ENCODE results near the gene MARCKS. TPM values are rescaled to one million over a fixed set of nuclear protein-coding genes. Genes with fewer than 3 reads are reported as not detected.

MARCKS gene
- total and polyA plus RNA-seq, 10 of the 15 experiments (the other 5 are each of a cell fraction or from before 2014, with no cell fraction given): 29.0 to 164 (median 74.5) TPM

DNA sequence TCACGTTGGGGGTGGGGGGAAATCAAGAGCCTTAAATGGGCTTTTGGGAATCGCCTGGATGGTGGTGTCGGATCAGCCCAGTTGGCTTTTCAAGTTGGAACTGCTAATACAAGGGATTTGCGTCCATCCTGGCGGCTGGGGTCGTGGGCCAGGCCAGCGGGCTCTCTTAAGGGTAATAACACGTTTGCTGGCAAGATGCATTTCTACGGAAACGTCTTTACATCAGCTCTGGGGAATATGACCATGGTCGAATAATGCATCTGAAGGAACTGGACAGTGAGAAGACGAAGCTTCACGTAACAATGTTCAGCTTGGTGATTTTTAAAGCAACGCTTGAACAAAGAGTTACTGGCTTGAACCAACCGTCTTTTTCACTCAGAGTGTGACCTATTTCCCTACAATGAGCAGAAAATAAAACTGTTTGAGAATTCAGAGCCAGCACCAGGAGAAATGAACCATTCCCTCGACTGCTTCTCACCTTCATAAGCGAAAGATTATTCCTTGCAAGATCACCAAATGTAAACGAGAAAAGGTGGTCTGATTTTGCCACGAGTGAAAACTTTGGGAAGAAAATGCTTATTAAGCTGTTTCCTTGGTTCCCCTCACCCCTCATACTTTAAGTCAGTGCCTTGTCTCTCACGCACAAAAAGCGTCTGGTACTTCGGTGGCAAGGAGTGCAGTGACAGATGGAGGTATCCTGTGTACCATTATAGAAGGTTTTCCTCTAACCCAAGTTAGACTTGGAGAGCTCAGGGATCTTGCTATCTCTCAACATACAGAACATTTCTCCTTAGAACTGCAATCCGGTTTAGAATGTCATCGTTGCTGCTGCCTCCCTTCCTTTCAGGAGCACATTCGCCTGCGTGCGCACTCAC lies 1.4 kb upstream of the MARCKS start:
- H3K4me3 ChIP-seq: peak overlapping the region; percentile 89
- ATAC-seq: no peak
- H3K36me3 ChIP-seq (ENCODE audit: control insufficient read depth in 2 of 2, insufficient read depth in 2 of 2, low read length in 1 of 2): no peaks in the 10 kb centered on the region; a peak in 1 of 4 replicates
- FAIRE-seq: no peak
- peak overlapping the region; percentile 90 for H2AFZ ChIP-seq (ENCODE audit: control insufficient read depth, low read depth, low read length)
- H3K4me1 ChIP-seq (ENCODE audit: control insufficient read depth, insufficient read depth, low read length): peaks cover 5% of the 10 kb centered on the region
- POLR2A ChIA-PET: interaction anchor here (0.6 to 2.3 kb wide), 20 partner anchors 9 to 549 kb away, joined by 3 to 24 read pairs (median 8); no protein-coding TSS in a partner anchor
- peaks cover 51% of the 10 kb centered on the region for H3K79me2 ChIP-seq (ENCODE audit: control insufficient read depth, insufficient read depth, low read length)
- SMC1A ChIA-PET (ENCODE audit: uncharacterized antibody, unreplicated experiment): interaction anchor here (0.7 to 3.6 kb wide), 26 partner anchors 9 to 549 kb away, joined by 3 to 41 read pairs (median 4); no protein-coding TSS in a partner anchor
- RAD21 ChIA-PET (ENCODE audit: unreplicated experiment): interaction anchor here (0.6 to 3.0 kb wide), 28 partner anchors 17 to 549 kb away, joined by 3 to 25 read pairs (median 5); no protein-coding TSS in a partner anchor
- H3K27me3 ChIP-seq (replicated peaks in 1 of 2; ENCODE audit: control insufficient read depth in 2 of 2, insufficient read depth in 2 of 2, low read length in 1 of 2): no peaks in the 10 kb centered on the region; a peak in 1 of 4 replicates
- WGBS (ENCODE audit: insufficient coverage, insufficient replicate concordance, low lambda C conversion rate, missing lambda C conversion rate): under 1% methylated on average over 27 of the region's 27 CpGs
- CTCF ChIA-PET: interaction anchor here (0.6 to 2.9 kb wide), 14 partner anchors 24 to 976 kb away, joined by 3 to 17 read pairs (median 4); no protein-coding TSS in a partner anchor
- in situ Hi-C loops (cut with MboI) (loop anchor here (5.0 kb wide), 2 partner anchors 223 to 548 kb away; no protein-coding TSS in a partner anchor), intact Hi-C loops (cut with micrococcal nuclease; ENCODE audit: unreplicated experiment) (loop anchor here (2.0 to 5.0 kb wide), 4 partner anchors 167 to 1073 kb away; no protein-coding TSS in a partner anchor)
- DNase-seq (ENCODE audit: low read depth, low spot score): no peak
- BruUV-seq (replicated peaks): no TSS peak
- no peaks in the 10 kb centered on the region for H3K9me3 ChIP-seq (replicated peaks; ENCODE audit: control insufficient read depth, insufficient read depth, low read length)
- H3K27ac ChIP-seq (ENCODE audit: control insufficient read depth, insufficient read depth): peak overlapping the region; percentile 94
- H3K9ac ChIP-seq (ENCODE audit: control insufficient read depth, insufficient read depth, low read length): peak overlapping the region; percentile 63
- peak overlapping the region; percentile 99 for H3K4me2 ChIP-seq (ENCODE audit: control insufficient read depth, insufficient read depth)
- H4K20me1 ChIP-seq (ENCODE audit: control insufficient read depth, insufficient read depth): no peaks in the 10 kb centered on the region; the same call in 1 of the 2 replicates
- 0 out of 2 replicates have a peak, but pooled peaks have one; percentile 5 for TF ChIP-seq IKZF1 (conservative IDR thresholded peaks at IDR 0.05)
- TF ChIP-seq SREBF2 (IDR thresholded peaks at IDR 0.05; ENCODE audit: low read length): no peak
- TF ChIP-seq, protein P1, sequence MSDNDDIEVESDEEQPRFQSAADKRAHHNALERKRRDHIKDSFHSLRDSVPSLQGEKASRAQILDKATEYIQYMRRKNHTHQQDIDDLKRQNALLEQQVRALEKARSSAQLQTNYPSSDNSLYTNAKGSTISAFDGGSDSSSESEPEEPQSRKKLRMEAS (IDR thresholded peaks at IDR 0.05; ENCODE audit: low read depth, low read length): no peak
- TF ChIP-seq, protein P2, sequence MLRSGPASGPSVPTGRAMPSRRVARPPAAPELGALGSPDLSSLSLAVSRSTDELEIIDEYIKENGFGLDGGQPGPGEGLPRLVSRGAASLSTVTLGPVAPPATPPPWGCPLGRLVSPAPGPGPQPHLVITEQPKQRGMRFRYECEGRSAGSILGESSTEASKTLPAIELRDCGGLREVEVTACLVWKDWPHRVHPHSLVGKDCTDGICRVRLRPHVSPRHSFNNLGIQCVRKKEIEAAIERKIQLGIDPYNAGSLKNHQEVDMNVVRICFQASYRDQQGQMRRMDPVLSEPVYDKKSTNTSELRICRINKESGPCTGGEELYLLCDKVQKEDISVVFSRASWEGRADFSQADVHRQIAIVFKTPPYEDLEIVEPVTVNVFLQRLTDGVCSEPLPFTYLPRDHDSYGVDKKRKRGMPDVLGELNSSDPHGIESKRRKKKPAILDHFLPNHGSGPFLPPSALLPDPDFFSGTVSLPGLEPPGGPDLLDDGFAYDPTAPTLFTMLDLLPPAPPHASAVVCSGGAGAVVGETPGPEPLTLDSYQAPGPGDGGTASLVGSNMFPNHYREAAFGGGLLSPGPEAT (IDR thresholded peaks at IDR 0.05; ENCODE audit: low read depth): no peak
- TF ChIP-seq CREB1 (IDR thresholded peaks at IDR 0.05; ENCODE audit: low read depth): peak; percentile 26; the same call in 1 of the 2 replicates
- 0 out of 2 replicates have a peak, but pooled peaks have one; percentile 9 for TF ChIP-seq TAF1 (IDR thresholded peaks at IDR 0.05; ENCODE audit: borderline replicate concordance, low read depth, low read length)
- TF ChIP-seq NFIC (IDR thresholded peaks at IDR 0.05; ENCODE audit: low read depth, low read length): peak; percentile 56; the same call in 1 of the 2 replicates
- TF ChIP-seq BHLHE40 (IDR thresholded peaks at IDR 0.05; ENCODE audit: borderline replicate concordance in 1 of 2, low read depth in 2 of 2, low read length in 1 of 2): no peak
- no peak for TF ChIP-seq ASH2L (IDR thresholded peaks at IDR 0.05; ENCODE audit: borderline replicate concordance, low read depth)
- TF ChIP-seq GABPA (IDR thresholded peaks at IDR 0.05; ENCODE audit: low read depth): 0 out of 2 replicates have a peak, but pooled peaks have one; percentile 14
- no peak for TF ChIP-seq CHD2 (IDR thresholded peaks at IDR 0.05; ENCODE audit: borderline replicate concordance, low read depth, low read length)
- TF ChIP-seq NBN (IDR thresholded peaks at IDR 0.05): 0 out of 2 replicates have a peak, but pooled peaks have one; percentile 19
- TF ChIP-seq PAX5 (IDR thresholded peaks at IDR 0.05; ENCODE audit: borderline replicate concordance, low read depth, low read length): 0 out of 2 replicates have a peak, but pooled peaks have one; percentile 30
- TF ChIP-seq FOXM1 (IDR thresholded peaks at IDR 0.05; ENCODE audit: low read depth, low read length): no peak
- TF ChIP-seq, protein P3, sequence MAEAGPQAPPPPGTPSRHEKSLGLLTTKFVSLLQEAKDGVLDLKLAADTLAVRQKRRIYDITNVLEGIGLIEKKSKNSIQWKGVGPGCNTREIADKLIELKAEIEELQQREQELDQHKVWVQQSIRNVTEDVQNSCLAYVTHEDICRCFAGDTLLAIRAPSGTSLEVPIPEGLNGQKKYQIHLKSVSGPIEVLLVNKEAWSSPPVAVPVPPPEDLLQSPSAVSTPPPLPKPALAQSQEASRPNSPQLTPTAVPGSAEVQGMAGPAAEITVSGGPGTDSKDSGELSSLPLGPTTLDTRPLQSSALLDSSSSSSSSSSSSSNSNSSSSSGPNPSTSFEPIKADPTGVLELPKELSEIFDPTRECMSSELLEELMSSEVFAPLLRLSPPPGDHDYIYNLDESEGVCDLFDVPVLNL (IDR thresholded peaks at IDR 0.05; ENCODE audit: low read depth, low read length): no peak
- no peak for TF ChIP-seq MTA3 (IDR thresholded peaks at IDR 0.05; ENCODE audit: borderline replicate concordance, low read length)
- TF ChIP-seq, protein P4, sequence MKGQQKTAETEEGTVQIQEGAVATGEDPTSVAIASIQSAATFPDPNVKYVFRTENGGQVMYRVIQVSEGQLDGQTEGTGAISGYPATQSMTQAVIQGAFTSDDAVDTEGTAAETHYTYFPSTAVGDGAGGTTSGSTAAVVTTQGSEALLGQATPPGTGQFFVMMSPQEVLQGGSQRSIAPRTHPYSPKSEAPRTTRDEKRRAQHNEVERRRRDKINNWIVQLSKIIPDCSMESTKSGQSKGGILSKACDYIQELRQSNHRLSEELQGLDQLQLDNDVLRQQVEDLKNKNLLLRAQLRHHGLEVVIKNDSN (IDR thresholded peaks at IDR 0.05; ENCODE audit: borderline replicate concordance, extremely low read length, insufficient read depth, low read depth, low read length): no peak
- no peak for TF ChIP-seq EED (IDR thresholded peaks at IDR 0.05; ENCODE audit: low read depth)
- 0 out of 2 replicates have a peak, but pooled peaks have one; percentile 14 for TF ChIP-seq YY1 (IDR thresholded peaks at IDR 0.05; ENCODE audit: low read depth, low read length)
